ENCODE data around the gene IRX2.

IRX2 gene

DNA sequence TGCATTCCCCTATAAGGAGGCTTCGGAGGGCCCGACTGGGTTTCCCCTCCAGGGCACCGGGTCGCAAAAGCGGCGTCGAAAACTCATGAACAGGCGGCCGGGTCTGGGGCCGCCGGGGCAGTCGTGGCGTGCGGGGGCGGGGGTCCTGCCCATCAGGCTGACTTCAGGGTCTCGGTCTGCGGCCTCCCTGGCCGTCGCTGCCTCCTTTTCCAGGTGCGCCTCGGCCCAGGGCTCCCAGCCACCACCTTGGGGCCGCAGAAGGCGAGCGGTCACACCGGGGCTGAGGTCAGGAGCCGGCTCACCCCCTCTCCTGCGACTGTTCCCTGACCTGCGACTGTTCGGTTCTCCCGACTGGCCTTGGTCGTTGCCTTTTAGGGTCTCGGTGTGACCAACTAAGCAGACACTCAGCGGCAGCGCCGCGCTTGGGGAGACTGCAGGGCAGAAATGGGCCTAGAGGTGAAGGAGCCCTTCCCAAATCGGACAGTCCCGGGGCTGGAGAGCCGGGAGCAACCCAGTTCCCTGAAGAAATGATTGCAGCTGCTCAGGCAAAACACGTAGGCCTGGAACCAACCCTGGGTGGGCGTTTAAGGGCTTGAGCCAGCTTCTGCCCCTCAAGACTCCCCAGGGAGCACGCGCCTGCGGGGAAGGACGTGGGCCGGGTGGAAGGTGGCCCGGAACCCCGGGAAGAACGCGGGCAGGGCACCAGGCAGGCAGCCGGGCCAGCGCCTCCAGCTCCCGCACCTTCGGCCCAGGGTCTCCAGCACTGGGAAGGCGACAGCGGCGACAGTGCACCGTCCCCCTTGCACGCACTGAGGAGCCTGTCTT is 11.2 kb downstream of the IRX2 start:
- DNase-seq = no peak

GRCh38 chr5:2739360-2740050 is 12.0 kb downstream of the IRX2 start:
- no peak for DNase-seq

GRCh38 chr5:2738700-2739359 is 12.6 kb downstream of the IRX2 start:
- no peak for DNase-seq

DNA sequence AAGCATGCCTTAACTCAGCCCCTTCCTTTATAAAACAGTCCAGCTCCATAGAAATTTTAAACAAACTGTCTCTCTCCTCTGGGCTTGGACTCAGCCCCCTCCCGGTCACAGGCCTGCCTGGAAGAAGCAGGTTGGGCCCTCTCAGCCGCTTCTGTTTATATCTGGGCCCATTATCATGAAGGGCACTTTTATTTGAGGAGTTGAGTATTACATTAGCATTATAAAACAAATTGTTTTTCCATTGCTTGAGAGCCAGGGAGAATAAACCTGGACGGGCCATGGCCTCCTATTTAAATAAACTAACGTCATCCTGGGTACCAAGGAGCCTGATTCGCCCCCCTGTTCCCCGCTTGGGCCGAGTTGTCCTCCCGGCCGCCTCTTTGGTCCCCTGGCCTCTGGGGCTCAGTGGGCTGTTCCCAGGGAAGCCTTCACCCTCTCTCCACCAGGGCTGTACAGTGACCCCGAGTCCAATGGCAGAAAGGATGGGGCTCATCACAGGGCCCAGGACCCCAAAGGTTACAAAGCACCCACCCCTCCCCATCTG is 13.2 kb downstream of the IRX2 start:
- no peak for DNase-seq

DNA sequence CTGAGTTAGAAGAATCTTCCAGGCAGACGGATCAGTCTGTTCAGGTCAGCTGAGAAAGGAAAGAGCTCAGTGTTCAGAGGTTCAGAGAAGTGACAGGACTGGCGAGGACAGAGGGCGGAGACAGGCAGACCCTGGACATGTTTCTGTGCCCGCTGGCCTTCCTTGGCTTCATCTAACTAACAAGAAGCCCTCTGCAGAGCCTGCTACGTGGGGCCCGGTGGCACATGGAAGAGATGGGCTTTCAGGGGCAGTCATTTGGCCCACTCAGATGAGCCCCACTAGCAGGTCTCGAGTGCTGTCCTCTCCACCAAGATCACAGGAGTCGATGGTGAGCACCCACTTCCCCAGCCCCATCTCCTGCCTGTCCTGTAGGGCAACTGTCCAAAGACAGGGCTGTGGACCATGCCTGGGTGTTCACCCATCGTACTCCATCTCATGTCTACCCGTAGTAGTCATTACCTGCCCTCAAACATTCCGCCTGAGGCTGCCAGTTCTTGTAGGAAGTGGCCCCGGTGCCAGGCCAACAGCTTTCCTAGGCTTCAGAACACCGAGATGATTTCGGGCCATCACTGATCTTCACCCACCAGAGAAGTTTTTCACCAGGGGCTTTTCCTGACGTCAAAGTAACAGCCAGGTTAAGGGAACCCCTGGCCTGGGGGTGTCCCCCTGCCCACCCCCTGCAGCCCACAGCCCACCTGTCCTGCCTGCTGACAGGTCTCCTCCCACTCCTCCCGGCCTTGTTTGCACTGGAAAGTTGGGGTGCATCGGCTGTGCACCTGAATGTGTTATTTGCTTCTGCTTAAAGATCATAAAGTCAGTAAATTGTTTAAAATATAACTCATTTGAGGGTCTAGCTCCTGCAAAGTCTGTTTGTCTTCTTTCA is 14.0 kb downstream of the IRX2 start:
- DNase-seq = no peak

DNA sequence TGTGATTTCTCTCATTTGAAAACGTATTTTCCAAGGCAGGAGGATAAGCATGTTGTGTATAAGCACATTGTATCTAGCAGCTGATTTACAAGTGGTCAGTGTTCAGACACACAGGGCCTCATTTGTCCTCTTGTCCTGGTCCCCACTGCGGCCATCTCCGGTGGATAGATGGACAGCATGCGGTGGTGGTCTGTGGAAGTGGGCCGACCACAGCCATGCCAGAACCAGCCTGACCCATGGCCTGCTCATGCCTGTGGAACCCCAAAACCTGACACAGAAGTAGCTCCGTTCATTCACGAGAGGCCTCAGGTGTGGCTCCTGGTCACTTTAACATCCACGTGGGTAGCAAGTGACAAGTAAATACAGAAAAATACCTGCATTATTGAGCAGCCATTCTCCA is 14.6 kb downstream of the IRX2 start:
- no peak for DNase-seq

GRCh38 chr5:2735996-2736395 is 15.5 kb downstream of the IRX2 start:
- no peak for DNase-seq

DNA sequence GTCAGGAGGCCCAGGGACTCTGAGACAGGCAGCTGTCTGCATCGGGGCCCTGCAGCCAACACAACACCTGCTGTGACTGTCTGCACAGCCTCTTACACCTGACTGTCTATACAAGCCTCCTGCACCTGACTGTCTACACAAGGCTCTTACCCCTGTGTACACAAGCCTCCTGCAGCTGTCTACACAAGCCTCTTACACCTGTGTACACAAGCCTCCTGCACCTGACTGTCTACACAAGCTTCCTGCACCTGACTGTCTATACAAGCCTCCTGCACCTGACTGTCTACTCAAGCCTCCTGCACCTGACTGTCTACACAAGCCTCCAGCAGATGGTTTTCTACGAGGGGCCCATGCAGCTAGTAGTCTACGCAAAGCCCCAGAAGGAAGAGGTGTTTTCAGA is 18.6 kb downstream of the IRX2 start:
- no peak for DNase-seq

- no peak for DNase-seq
These were observed 19.5 kb downstream of the IRX2 start for GRCh38 chr5:2732004-2732403.

DNA sequence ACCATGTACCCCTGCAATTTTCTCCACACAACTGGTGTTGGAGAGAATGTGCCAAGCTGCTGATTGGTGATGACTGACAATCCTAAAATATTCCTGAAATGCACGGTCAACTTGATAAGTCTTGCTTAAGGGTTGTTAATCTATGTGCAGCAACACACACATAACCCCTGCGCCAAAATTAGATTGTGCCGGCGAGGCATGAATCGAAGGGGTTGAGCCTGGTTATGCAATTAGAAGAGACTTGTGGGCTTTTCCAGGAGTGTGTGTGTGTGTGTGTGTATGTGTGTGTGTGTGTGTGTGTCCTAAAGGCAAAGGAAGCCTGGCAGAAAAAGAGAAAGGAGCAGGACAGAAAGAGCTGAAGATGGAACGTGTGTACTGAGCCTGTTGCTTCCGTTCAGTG is 22.3 kb downstream of the IRX2 start:
- no peak for DNase-seq

DNA sequence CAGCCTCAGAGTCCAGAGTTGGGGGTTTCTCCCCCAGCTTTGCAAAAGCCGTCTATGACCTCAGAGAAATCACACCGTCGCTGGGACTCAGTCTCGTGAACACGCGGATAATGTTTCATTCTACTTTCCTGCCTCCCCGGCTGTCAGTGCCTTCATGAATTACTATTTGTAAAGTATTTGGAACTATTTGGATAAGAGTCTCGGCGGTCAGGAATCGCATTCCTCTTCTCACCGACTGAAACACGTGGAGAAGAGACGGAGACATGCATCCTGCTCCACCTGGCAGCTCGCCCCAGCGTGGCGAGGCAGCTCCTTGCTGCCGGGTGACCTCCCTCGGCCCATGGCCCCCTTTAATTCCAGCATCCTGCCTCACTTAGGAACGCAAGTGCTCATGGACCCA is 23.9 kb downstream of the IRX2 start:
- no peak for DNase-seq

- no peak for DNase-seq
These were observed 25.3 kb downstream of the IRX2 start for GRCh38 chr5:2725980-2726765.

DNA sequence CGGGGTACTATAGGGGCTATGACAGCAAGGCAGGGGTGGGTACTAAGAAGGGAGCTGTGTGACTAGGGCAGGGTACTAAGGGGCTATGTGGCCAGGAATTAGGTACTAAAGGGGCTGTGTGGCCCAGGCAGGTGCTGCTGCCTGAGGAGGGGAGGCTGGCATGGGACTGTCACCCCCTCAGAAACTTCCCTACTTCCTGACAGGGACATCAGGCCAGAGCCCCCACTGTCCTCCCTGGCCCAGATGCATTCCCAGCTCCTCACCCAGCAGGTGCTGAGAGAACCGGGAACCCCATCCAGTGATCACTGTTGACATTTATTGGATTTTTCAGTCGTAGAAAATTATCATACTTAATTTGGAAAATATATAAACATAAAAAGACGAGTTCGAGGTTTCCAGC is 26.6 kb downstream of the IRX2 start:
- DNase-seq = no peak

DNA sequence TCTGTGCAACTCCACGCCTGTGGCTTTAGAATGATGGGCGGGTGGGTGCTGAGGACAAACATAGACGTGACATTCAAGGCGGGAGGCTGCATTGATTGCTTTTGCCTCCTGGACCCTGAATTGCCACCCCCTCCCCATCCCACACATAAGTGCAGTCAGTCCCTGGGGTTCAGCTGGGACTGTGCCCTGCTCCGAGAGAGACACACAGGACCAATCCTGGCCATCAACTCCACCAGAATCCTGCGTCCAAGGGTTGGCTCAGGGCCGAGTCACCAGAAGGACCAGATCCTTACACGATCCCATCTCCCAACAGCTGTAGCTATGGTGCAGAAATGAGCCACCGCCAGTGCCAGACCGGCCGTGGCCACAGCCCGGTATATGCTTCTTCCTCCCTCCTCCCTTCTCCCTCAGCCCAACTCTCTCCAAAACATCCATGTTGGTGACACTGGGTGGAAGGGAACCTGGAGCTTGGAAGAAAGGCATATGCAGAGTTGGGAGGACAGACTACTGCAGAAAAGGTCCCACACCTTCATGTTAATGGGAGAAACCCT is 27.4 kb downstream of the IRX2 start:
- DNase-seq = no peak

- no peak for DNase-seq
These were observed 28.6 kb downstream of the IRX2 start for GRCh38 chr5:2722901-2723300.

- no peak for DNase-seq
These were observed 29.9 kb downstream of the IRX2 start for GRCh38 chr5:2721385-2722138.

GRCh38 chr5:2719332-2719731 is 32.1 kb downstream of the IRX2 start:
- no peak for DNase-seq

DNA sequence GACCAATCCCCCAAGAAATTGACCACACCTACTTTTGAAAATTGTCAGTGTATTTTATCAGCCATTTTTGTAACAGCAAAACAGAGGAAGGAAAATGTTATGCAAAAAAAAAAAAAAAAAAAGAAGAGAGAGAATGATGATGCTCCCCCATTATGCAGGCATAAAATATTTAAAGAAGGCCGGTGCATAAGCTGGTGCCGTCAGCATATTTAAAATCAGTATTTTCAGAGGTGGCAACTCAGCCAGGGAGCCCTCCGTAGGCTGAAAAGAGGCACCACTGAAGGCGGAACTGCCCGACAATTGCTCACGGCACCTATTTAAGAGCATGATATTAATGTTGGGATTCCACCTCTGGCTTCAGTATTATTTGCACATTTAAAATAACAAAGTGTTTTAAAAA is 33.4 kb downstream of the IRX2 start:
- no peak for DNase-seq

- DNase-seq = no peak
These were observed 35.6 kb downstream of the IRX2 start for GRCh38 chr5:2715856-2716255.

DNA sequence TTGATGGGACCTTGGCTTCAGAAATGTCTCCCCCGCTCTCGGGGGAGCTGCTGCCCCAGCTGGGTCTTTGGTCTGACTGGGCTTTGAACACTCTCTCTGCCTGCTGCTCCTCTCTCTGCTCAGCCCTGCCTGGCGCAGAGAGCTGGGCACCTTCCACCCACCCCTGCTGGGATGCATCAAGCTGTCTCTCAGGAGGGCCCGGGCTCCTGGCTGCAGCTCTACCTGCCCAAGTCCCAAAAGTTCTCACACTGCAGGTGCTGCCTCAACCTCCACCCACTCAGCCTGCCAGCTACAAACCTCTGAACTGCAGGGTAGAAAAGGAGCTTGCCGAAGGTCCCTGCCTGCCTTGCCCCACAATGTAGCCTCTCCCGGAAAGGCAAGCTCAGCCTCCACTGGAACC is 36.7 kb downstream of the IRX2 start:
- DNase-seq = no peak

DNA sequence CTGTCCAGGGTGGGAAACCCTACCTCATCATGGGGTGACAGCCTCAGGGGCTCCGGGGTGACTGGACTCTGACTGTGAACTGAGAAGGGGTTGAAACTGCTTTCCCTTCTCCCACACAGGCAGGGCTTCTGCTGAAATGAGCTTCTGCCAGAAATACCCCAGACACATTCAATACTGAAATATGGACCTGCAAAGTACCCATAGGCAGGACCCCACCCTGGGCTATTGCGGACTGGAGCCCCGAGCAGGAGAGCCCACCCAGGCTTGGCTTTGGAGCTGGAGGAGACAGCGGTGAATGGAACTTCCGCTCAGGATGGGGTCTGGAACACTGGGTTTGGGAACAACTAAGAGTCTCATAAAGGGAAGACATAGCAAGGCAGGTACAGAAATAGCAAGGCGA is 37.5 kb downstream of the IRX2 start:
- DNase-seq = no peak
